Ishikawa (cell line): ENCODE data around the gene YPEL2.

Experiments used
- CEBPB ChIP-seq: IDR thresholded peaks from 2 replicates; pipeline ENCODE4 v1.6.1; 2012
- CREB1 ChIP-seq: IDR thresholded peaks from 2 replicates; pipeline ENCODE4 v1.6.1; 2012; ENCODE audit warnings: low read depth
- EGR1 ChIP-seq: IDR thresholded peaks from 2 replicates; pipeline ENCODE4 v1.6.1; 2012
- EP300 ChIP-seq: IDR thresholded peaks from 2 replicates; pipeline ENCODE4 v1.6.1; 2012; ENCODE audit warnings: borderline replicate concordance
- FOXM1 ChIP-seq: IDR thresholded peaks from 2 replicates; pipeline ENCODE4 v1.6.1; 2012; ENCODE audit warnings: low read depth, borderline replicate concordance
- MAX ChIP-seq: IDR thresholded peaks from 2 replicates; pipeline ENCODE4 v1.6.1; 2012
- NFIC ChIP-seq: IDR thresholded peaks from 2 replicates; pipeline ENCODE4 v1.6.1; 2012
- RAD21 ChIP-seq: IDR thresholded peaks from 2 replicates; pipeline ENCODE4 v1.6.1; 2012; ENCODE audit warnings: low read depth
- REST ChIP-seq: IDR thresholded peaks from 2 replicates; pipeline ENCODE4 v1.6.1; 2012; ENCODE audit warnings: low read depth, mild to moderate bottlenecking
- TAF1 ChIP-seq: IDR thresholded peaks from 2 replicates; pipeline ENCODE4 v1.6.1; 2012; ENCODE audit warnings: low read depth, mild to moderate bottlenecking
- TCF12 ChIP-seq: IDR thresholded peaks from 2 replicates; pipeline ENCODE4 v1.6.1; 2012; ENCODE audit warnings: low read depth
- TEAD4 ChIP-seq: IDR thresholded peaks from 2 replicates; pipeline ENCODE4 v1.6.1; 2012
- USF1 ChIP-seq: IDR thresholded peaks from 2 replicates; pipeline ENCODE4 v1.6.1; 2012
- YY1 ChIP-seq: IDR thresholded peaks from 2 replicates; pipeline ENCODE4 v1.6.1; 2012; ENCODE audit warnings: low read depth
- ZBTB7A ChIP-seq: IDR thresholded peaks from 2 replicates; pipeline ENCODE4 v1.6.1; 2012; ENCODE audit warnings: low read depth

The YPEL2 gene

GRCh38 chr17:59423137-59423724 lies 91.8 kb downstream of the YPEL2 start:
- TF ChIP-seq FOXM1 (no peak), ZBTB7A (no peak), CEBPB (no peak), TCF12 (no peak), MAX (no peak)

- TF ChIP-seq TAF1 (no peak), FOXM1 (no peak), USF1 (no peak), REST (no peak), CEBPB (no peak), EP300 (no peak), TCF12 (no peak), MAX (no peak), EGR1 (no peak), RAD21 (no peak), TEAD4 (no peak), NFIC (no peak), ZBTB7A (no peak), YY1 (no peak), CREB1 (no peak)
These were observed 92.4 kb downstream of the YPEL2 start for GRCh38 chr17:59423903-59424302.

GRCh38 chr17:59424331-59424730 lies 92.9 kb downstream of the YPEL2 start:
- TF ChIP-seq USF1 (no peak), TAF1 (no peak), YY1 (no peak), NFIC (no peak), TEAD4 (no peak)

- TF ChIP-seq CREB1 (no peak), EP300 (no peak), MAX (no peak), TAF1 (no peak), FOXM1 (no peak), REST (no peak), TCF12 (no peak), NFIC (no peak), USF1 (no peak), RAD21 (no peak), ZBTB7A (no peak), CEBPB (no peak), TEAD4 (no peak), YY1 (no peak), EGR1 (no peak)
These were observed 93.9 kb downstream of the YPEL2 start for GRCh38 chr17:59425085-59425931.

GRCh38 chr17:59426031-59426430 lies 94.6 kb downstream of the YPEL2 start:
- TF ChIP-seq TAF1 (no peak), YY1 (no peak), FOXM1 (no peak), NFIC (no peak), EGR1 (no peak), RAD21 (no peak), REST (no peak), MAX (no peak), CREB1 (no peak), TCF12 (no peak), EP300 (no peak), USF1 (no peak)
